ENCODE results near the gene NTF4.

Gene NTF4

GRCh38 chr19:49091391-49092038, 26.9 kb upstream of the NTF4 start:
- DNase-seq (ENCODE audit: low read depth) = no peak

GRCh38 chr19:49086296-49086695, 21.7 kb upstream of the NTF4 start:
- no peak for DNase-seq (ENCODE audit: low read depth)

- DNase-seq (ENCODE audit: low read depth) = no peak
Measured at GRCh38 chr19:49085868-49086232, 21.2 kb upstream of the NTF4 start.

GRCh38 chr19:49085020-49085867, 20.6 kb upstream of the NTF4 start, which contains the start of gene SNRNP70:
SNRNP70 (plus strand) TSS chr19:49085451; CDS start chr19:49086415, 964 bp downstream.
- peak; percentile 99 for DNase-seq (ENCODE audit: low read depth)

GRCh38 chr19:49084206-49085019, 19.8 kb upstream of the NTF4 start:
- DNase-seq (ENCODE audit: low read depth) = no peak

- DNase-seq (ENCODE audit: low read depth) = no peak
Measured at GRCh38 chr19:49081273-49081672, 16.7 kb upstream of the NTF4 start.

GRCh38 chr19:49080392-49080791, 15.8 kb upstream of the NTF4 start:
- DNase-seq (ENCODE audit: low read depth) = no peak

- DNase-seq (ENCODE audit: low read depth) = peak; percentile 52
Measured at GRCh38 chr19:49074869-49075268, 10.3 kb upstream of the NTF4 start.

- no peak for DNase-seq (ENCODE audit: low read depth)
Measured at GRCh38 chr19:49073514-49074378, 9.1 kb upstream of the NTF4 start.

- DNase-seq (ENCODE audit: low read depth) = no peak
Measured at GRCh38 chr19:49071860-49072547, 7.4 kb upstream of the NTF4 start.

- no peak for DNase-seq (ENCODE audit: low read depth)
Measured at GRCh38 chr19:49070416-49070815, 5.8 kb upstream of the NTF4 start.

GRCh38 chr19:49069026-49069425, 4.4 kb upstream of the NTF4 start:
- DNase-seq (ENCODE audit: low read depth) = no peak

GRCh38 chr19:49067554-49067953, 2.9 kb upstream of the NTF4 start:
- DNase-seq (ENCODE audit: low read depth) = no peak

GRCh38 chr19:49065905-49066512, 1.4 kb upstream of the NTF4 start:
- no peak for DNase-seq (ENCODE audit: low read depth)

- DNase-seq (ENCODE audit: low read depth) = no peak
Measured at GRCh38 chr19:49064029-49064629, 489 bp downstream of the NTF4 start.

- no peak for DNase-seq (ENCODE audit: low read depth)
Measured at GRCh38 chr19:49061445-49061844, 3.2 kb downstream of the NTF4 start.

- DNase-seq (ENCODE audit: low read depth) = no peak
Measured at GRCh38 chr19:49061000-49061399, 3.6 kb downstream of the NTF4 start.

GRCh38 chr19:49059053-49059452, 5.6 kb downstream of the NTF4 start:
- DNase-seq (ENCODE audit: low read depth) = no peak

GRCh38 chr19:49058562-49058961, 6.1 kb downstream of the NTF4 start:
- DNase-seq (ENCODE audit: low read depth) = no peak

- DNase-seq (ENCODE audit: low read depth) = peak; percentile 40
Measured at GRCh38 chr19:49057636-49058234, 6.9 kb downstream of the NTF4 start, which contains the start of gene CGB7. CGB7 (minus strand) TSS chr19:49057749; CDS start chr19:49055375, 2,374 bp downstream.
